ENCODE results near the gene PHC2.

PHC2 gene

GRCh38 chr1:33332357-33332789 is 98.5 kb downstream of the PHC2 start:
- DNase-seq (ENCODE audit: low read depth), result no peak

GRCh38 chr1:33331444-33332356 is 99.2 kb downstream of the PHC2 start:
- no peak for TF ChIP-seq CTCF (IDR thresholded peaks at IDR 0.05; ENCODE audit: insufficient read depth, low read depth, low read length, missing control alignments)
- no peak for DNase-seq (ENCODE audit: low read depth)
- H3K4me3 ChIP-seq (ENCODE audit: low read length), result no peak overlapping the region

More at GRCh38 chr1:33332357-33332789, 98.5 kb downstream of the PHC2 start:
- no peak overlapping the region for H3K4me3 ChIP-seq (ENCODE audit: low read length)
- no peak for TF ChIP-seq CTCF (IDR thresholded peaks at IDR 0.05; ENCODE audit: insufficient read depth, low read depth, low read length, missing control alignments)

- no peak for TF ChIP-seq CTCF (IDR thresholded peaks at IDR 0.05; ENCODE audit: insufficient read depth, low read depth, low read length, missing control alignments)
- no peak overlapping the region for H3K4me3 ChIP-seq (ENCODE audit: low read length)
- no peak for DNase-seq (ENCODE audit: low read depth)
These were observed 100.0 kb downstream of the PHC2 start for GRCh38 chr1:33330906-33331305.

DNA sequence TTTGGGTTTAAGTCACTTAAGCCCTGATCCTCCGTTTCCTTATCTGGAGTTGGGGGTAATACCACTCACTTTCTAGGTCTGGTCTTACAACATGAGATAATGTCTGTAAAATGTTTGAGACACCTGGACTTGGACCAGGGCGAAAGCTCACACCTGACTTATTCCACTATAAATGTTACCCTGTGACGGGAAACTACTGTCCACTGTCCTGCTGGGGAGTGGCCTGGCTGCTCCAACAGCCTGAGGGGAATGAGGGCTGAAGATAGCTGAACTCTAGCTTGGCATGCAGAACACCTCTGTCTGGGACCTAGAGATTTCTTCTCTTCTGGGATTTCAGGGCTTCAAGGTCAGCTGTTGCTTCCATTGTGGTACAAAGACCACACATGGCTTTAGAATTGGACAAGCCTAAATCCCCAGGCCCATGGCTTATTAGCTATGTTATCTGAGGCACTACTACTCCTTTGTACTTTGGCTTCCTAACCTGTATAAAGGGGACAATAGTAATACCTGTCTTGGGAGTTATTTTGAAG is 100.5 kb downstream of the PHC2 start:
- H3K4me3 ChIP-seq (ENCODE audit: low read length), result no peak overlapping the region
- TF ChIP-seq CTCF (IDR thresholded peaks at IDR 0.05; ENCODE audit: insufficient read depth, low read depth, low read length, missing control alignments), result no peak

GRCh38 chr1:33329600-33330305 is 101.1 kb downstream of the PHC2 start:
- TF ChIP-seq CTCF (IDR thresholded peaks at IDR 0.05; ENCODE audit: insufficient read depth, low read depth, low read length, missing control alignments), result no peak
- H3K4me3 ChIP-seq (ENCODE audit: low read length), result no peak overlapping the region
- no peak for DNase-seq (ENCODE audit: low read depth)

More for the DNA sequence above, 100.5 kb downstream of the PHC2 start:
- DNase-seq (ENCODE audit: low read depth), result no peak

GRCh38 chr1:33328817-33329216 is 102.1 kb downstream of the PHC2 start:
- TF ChIP-seq CTCF (IDR thresholded peaks at IDR 0.05; ENCODE audit: insufficient read depth, low read depth, low read length, missing control alignments), result no peak
- DNase-seq (ENCODE audit: low read depth), result no peak
- H3K4me3 ChIP-seq (ENCODE audit: low read length), result no peak overlapping the region

All from epithelial cell of esophagus (primary cell).